HG02588 (cell line): ENCODE measurements around the gene ZNRF4.

Experiments used
- ATAC-seq: cut with Tn5 transposase; IDR thresholded peaks from one replicate; pipeline ENCODE4 v1.9.1; 2021; ENCODE audit warnings: mild to moderate bottlenecking, moderate library complexity; ENCODE audit not compliant: unreplicated experiment

ZNRF4 gene

GRCh38 chr19:5501907-5502306, 46.7 kb downstream of the ZNRF4 start:
- no peak for ATAC-seq

- ATAC-seq: no peak
Measured at GRCh38 chr19:5503598-5503997, 48.4 kb downstream of the ZNRF4 start.

- no peak for ATAC-seq
Measured at GRCh38 chr19:5504114-5504513, 48.9 kb downstream of the ZNRF4 start.
